Measurements from ENCODE around the gene KIAA0513.

Gene KIAA0513

DNA sequence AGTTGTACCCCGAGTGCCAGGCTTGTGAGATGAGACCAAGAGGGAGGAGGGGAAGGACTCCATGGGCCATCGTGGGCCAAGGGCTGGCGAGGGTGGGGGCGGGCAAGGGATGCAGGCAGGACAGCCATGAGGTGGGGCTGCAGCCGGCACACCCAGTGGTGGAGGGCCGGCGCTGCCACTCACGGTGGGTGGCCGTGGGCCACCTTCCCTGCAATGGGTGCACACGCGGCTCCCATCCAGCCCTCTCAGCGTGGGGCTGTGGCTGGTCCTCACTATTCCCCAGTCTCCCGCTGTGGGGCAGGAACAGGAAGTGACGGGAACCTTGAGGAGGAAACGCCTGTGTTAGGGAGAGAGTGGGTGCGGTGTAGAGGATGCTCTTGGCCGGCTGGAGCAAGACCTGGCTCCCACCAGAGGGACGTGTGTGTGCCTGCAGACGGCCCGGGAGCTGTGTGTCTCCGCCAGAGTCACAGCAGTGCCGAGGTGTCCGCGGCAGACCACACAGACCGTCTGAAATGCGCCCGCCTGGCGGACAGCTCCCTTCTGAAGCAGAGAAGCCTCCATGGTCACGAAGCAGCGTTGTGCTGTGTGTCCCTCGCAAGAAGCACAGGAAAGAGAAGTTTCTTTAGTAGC is 61.1 kb downstream of the KIAA0513 start:
- TF ChIP-seq, protein P1, sequence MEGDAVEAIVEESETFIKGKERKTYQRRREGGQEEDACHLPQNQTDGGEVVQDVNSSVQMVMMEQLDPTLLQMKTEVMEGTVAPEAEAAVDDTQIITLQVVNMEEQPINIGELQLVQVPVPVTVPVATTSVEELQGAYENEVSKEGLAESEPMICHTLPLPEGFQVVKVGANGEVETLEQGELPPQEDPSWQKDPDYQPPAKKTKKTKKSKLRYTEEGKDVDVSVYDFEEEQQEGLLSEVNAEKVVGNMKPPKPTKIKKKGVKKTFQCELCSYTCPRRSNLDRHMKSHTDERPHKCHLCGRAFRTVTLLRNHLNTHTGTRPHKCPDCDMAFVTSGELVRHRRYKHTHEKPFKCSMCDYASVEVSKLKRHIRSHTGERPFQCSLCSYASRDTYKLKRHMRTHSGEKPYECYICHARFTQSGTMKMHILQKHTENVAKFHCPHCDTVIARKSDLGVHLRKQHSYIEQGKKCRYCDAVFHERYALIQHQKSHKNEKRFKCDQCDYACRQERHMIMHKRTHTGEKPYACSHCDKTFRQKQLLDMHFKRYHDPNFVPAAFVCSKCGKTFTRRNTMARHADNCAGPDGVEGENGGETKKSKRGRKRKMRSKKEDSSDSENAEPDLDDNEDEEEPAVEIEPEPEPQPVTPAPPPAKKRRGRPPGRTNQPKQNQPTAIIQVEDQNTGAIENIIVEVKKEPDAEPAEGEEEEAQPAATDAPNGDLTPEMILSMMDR (IDR thresholded peaks at IDR 0.05; ENCODE audit: low read depth, low read length, missing control alignments): no peak
- H3K4me3 ChIP-seq (ENCODE audit: low read depth, low read length): no peak overlapping the region

DNA sequence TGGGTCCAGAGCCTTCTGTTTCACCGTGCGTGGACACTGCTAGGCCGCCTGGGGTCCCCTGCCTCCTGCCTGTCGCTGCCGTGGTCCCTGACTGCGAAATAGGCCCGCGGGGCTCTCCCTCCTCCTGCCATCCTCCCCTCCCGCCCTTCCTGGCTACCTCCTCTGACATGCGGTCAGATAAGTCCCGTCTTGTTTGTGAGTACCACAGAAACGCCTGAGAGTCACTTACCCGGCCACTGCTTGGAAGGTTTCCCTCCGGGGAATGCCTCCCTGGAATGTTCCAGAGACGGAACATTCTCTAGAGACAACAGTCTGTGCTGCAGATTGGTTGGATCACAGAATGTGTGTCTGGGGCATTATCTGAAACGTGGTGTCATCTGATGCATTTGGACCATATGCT is 61.9 kb downstream of the KIAA0513 start:
- DNase-seq (ENCODE audit: low read depth): no peak
- TF ChIP-seq, protein P1 (IDR thresholded peaks at IDR 0.05; ENCODE audit: low read depth, low read length, missing control alignments): no peak
- H3K4me3 ChIP-seq (ENCODE audit: low read depth, low read length): no peak overlapping the region

More for the DNA sequence above, 61.1 kb downstream of the KIAA0513 start:
- DNase-seq (ENCODE audit: low read depth): no peak

DNA sequence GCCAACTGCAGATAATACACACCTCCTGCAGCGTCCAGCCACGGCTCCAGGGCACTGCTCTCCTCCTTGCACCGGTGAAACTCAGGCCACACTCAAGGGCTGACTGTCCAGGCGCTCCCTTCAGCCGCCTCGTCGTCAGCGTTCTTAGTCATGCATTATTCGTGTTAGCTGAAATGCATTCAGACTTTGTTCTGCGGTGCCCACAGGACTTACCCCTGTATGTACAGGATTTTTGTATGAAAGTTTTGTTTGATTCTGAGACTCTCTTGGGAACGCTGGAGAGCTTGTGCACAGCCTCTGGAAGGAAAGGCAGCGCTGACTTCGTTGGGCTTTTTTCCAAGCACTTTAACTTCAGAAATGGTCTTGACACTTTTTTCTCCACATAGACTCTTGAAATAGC is 62.6 kb downstream of the KIAA0513 start:
- TF ChIP-seq, protein P1 (IDR thresholded peaks at IDR 0.05; ENCODE audit: low read depth, low read length, missing control alignments): no peak
- H3K4me3 ChIP-seq (ENCODE audit: low read depth, low read length): no peak overlapping the region
- no peak for DNase-seq (ENCODE audit: low read depth)

GRCh38 chr16:85090873-85091521 is 63.4 kb downstream of the KIAA0513 start:
- H3K4me3 ChIP-seq (ENCODE audit: low read depth, low read length): no peak overlapping the region
- TF ChIP-seq, protein P1 (IDR thresholded peaks at IDR 0.05; ENCODE audit: low read depth, low read length, missing control alignments): no peak
- no peak for DNase-seq (ENCODE audit: low read depth)

- TF ChIP-seq, protein P1 (IDR thresholded peaks at IDR 0.05; ENCODE audit: low read depth, low read length, missing control alignments): no peak
- no peak for DNase-seq (ENCODE audit: low read depth)
- H3K4me3 ChIP-seq (ENCODE audit: low read depth, low read length): no peak overlapping the region
These were observed 63.9 kb downstream of the KIAA0513 start for GRCh38 chr16:85091522-85091910.

DNA sequence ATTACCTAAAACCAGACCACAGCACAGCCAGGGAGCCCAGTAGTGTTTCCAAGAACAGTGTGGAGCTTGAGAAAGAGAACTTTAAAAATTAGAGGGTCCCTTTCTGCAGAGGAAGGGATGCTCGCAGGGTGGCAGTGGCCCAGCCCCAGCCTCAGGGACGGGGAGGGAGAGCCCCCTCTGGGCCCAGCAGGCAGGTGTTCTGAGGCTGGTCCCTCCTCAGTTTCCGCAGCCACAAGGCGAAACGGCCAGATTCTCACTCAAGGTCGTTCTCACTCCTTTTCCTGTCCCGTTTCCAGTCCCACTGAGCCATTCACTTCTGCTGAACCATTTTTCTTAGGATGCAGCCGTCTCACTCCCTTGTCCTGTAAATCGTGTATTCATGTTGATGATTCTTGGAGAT is 64.7 kb downstream of the KIAA0513 start:
- TF ChIP-seq, protein P1 (IDR thresholded peaks at IDR 0.05; ENCODE audit: low read depth, low read length, missing control alignments): no peak
- H3K4me3 ChIP-seq (ENCODE audit: low read depth, low read length): no peak overlapping the region
- no peak for DNase-seq (ENCODE audit: low read depth)

DNA sequence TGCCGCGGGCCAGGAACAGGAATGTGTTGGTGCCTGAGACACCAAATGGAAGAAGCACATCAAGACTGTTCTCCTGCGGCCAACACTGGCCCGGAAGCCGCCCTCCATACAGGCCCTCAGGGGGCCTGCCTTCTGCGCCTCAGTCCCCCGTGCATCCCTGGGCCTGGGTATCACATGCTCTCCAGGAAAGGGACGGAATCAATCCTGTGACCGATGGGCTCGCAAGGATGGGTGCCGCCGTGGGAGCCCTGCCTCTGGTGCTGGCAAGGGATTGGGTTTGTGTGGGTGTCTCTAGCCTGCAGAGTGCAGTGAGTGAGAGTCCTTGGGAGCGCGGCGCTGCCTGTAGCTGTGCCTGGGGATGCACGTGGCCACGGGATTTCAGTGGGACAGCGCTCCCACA is 65.3 kb downstream of the KIAA0513 start:
- TF ChIP-seq, protein P1 (IDR thresholded peaks at IDR 0.05; ENCODE audit: low read depth, low read length, missing control alignments): no peak

More for the DNA sequence above, 65.3 kb downstream of the KIAA0513 start:
- H3K4me3 ChIP-seq (ENCODE audit: low read depth, low read length): no peak overlapping the region
- DNase-seq (ENCODE audit: low read depth): no peak
